ENCODE data around the gene LIPC.

LIPC gene

DNA sequence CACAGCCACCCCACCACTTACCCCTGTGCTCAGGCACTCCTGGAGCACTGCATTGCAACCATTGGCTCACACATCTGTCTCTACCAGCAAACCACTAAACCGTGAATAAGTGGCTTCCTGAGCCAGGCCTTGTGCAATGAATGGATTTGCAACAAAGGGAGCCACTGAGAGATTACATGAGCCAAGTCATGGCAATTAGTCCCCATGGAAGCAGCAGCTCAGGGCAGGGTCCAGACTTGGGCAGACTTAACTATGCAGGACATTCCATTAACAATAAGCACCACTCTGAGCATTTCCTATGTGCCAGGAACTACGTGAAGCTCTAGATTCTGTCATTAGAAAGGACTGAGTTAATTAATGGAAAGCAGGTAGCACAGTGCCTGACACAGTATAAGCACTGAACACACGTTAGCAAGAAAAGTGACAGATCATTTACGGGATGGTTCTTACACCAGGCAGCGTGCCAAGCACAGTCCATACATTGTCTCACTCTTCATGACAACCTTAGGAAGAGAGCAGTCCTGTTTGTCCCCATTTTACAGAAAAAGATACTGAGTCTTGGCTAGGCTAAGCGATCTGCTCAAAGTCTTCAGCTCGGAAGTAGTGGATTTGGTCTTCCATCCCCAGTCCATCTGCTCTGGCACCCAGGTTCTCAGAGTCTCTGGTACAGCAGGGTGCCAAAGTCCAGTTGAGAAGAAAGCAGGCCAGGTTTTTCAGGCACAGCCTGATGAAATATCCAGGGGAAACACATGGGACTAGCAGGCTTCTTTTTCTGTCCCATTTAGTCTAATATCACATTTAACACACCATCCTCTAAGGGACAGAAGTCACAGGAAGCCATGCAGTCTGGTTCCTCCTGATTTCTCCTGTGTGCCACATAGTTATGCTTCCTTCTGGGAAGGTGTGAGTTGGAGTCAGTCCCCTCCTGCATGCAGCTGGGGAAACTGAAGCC is 44.1 kb downstream of the LIPC start:
- DNase-seq (ENCODE audit: low read depth), result no peak

DNA sequence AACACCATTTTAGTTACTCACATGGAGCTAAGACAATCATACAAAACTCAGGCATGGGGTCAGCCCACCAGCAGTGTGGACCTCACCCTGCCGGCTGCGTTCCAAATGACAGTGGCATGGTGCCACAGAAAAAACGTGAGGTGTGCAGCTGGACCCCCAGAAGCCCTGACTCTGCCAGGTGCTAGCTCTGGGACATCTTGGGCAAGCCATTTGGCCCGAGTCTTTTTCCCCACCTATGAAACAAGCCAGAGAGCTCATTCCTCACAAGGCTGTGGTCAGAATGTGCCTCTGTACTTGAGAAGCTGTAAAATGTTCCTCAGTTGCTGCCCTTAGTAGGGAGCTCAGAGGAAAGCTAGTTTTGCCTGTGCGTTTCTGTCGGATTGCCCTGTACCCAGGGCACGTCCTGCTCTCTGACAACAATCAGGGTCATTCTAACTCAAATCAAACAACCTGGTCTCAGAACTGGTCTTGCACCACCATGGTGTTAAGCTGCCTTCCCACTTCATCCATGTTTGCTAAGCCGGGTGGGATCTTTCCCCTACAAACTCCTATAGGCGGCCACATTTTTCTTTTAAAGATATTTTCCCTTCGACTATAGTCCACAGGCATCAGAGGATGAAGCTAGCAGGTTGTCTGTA is 44.9 kb downstream of the LIPC start:
- no peak for DNase-seq (ENCODE audit: low read depth)

GRCh38 chr15:58477170-58477569 is 45.4 kb downstream of the LIPC start:
- no peak for DNase-seq (ENCODE audit: low read depth)

DNA sequence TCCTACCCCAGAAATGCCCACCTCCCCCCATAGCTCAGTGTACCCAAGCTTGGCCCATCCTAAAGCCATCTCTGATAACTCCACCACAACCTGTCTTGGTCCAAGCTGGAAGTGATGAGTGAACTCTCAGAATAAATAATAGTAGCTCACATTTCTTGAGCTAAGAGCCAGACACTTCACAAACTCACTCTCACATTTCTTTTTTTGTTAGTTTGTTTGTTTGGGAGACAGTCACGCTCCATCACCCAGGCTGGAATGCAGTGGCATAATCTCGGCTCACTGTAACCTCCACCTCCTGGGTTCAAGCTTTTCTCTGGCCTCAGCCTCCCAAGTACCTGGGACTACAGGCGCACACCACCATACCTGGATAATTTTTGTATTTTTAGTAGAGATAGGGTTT is 46.2 kb downstream of the LIPC start:
- DNase-seq (ENCODE audit: low read depth), result no peak

GRCh38 chr15:58478579-58478978 is 46.8 kb downstream of the LIPC start:
- no peak for DNase-seq (ENCODE audit: low read depth)

DNA sequence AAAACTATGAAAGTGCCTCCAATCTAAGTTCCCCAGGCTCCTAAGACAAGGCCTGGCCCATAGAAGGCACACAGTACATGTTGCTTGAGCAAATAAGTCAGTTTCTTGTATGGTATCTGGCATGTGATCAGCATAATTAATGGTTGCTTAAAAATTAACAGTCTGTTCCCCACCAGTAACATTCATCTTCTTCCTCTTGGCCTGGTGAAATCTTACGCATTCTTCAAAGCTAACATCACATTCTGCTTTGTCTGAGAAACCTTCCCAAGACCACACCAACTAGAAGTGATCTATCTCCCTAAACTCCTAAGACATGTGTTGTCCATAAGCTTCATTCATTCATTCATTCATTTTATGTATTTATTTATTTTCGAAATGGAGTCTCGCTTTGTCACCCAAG is 48.1 kb downstream of the LIPC start:
- no peak for DNase-seq (ENCODE audit: low read depth)

GRCh38 chr15:58483376-58483775 is 51.6 kb downstream of the LIPC start:
- DNase-seq (ENCODE audit: low read depth), result no peak

GRCh38 chr15:58484791-58485600 is 53.2 kb downstream of the LIPC start:
- no peak for DNase-seq (ENCODE audit: low read depth)

DNA sequence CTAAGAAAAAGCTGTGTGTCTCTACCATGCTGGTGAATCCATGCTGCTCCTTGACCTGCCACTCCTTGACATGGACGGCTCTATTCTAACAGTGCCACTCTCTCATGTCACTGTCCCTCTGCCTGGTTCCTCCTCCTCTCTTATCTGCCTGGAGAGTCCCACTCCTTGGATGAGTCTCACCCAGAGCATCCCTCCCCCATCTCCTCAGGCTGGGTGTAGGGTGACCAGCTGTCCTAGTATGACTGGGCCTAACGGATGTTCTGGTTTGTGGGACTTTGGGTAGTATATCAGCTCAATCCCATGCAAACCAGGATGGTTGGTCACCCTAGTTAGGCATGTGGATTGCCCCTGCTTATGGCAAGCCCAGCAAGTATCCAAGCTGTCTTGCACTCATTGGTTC is 54.3 kb downstream of the LIPC start:
- DNase-seq (ENCODE audit: low read depth), result no peak

GRCh38 chr15:58486564-58486963 is 54.8 kb downstream of the LIPC start:
- no peak for DNase-seq (ENCODE audit: low read depth)

DNA sequence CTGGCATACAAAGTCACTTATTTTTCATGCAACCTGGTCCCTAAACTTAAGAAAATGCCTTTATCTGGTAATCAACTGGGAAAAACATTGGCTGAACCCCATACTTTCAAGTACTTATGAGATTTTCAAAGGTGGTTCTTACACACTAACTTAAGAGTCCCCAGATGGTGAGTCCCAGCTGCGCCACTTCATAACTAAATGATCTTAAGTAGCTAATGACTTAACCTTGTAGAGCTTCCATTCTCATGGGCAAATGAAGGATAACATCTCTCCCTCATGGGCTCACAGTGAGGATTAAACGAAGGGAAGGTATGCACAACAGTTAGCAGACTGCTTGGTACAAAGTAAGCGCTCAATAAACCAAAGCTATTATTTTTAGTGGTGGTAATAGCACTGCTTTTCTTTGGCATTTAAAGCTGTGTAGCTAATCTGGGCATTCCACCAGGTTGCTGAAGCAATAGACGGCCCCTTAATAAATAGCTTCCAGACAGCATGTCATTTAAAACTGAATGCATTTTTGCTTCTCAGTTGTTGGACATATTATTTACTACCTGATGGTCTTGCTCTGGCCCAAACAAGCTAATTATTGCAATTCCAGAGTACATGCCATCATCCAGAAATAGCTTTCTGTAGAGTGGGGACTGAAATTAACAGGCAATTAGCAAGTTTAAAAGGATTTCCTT is 55.4 kb downstream of the LIPC start:
- DNase-seq (ENCODE audit: low read depth), result no peak

DNA sequence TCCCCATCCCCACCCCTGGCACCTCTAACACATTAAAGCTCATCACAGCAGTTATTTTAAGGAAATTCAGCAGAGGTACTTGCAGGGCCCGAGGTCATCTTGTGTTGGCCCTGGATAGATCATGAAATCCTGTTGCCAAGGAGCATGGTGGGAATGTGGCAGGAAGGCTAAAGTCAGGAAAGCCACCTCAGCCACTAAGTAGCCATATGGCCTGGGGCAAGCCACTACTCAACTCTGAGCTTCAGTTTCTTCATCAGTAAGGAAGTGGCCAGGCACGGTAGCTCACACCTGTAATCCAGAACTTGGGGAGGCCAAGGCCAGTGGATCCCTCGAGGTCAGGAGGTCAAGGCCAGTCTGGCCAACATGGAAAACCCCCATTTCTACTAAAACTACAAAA is 55.9 kb downstream of the LIPC start:
- no peak for DNase-seq (ENCODE audit: low read depth)

- no peak for DNase-seq (ENCODE audit: low read depth)
Observed at GRCh38 chr15:58489289-58490085, 57.7 kb downstream of the LIPC start.

GRCh38 chr15:58490086-58490887 is 58.5 kb downstream of the LIPC start:
- DNase-seq (ENCODE audit: low read depth), result no peak

- no peak for DNase-seq (ENCODE audit: low read depth)
Observed at GRCh38 chr15:58490888-58491473, 59.2 kb downstream of the LIPC start.

GRCh38 chr15:58491499-58492202 is 59.9 kb downstream of the LIPC start:
- DNase-seq (ENCODE audit: low read depth), result no peak

- no peak for DNase-seq (ENCODE audit: low read depth)
Observed at GRCh38 chr15:58492661-58493397, 61.0 kb downstream of the LIPC start.

DNA sequence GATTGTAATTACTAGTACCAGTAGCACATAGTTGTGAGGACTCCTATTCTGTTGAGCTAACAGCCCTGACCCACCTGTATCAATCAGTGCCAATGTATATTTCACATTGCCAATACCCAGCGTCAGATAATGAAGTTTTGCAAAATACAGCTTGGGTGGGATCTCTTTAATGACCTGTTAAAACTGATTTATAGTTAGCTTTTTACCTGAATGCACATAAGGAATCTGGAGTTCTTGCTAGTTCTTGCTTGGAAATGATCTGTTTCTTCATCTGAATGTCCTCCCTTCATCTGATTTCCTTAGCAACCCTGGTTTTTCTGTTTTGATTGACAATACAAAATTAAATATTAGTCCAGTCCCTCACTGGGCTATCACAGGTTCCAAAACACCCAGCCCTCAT is 62.8 kb downstream of the LIPC start:
- no peak for DNase-seq (ENCODE audit: low read depth)
